Nephron (organoid): ENCODE measurements around the gene ATP5PD.
A peak's percentile ranks its signal among the peaks of the same experiment; 100 is the strongest.

Experiments
- H3K27ac Mint-ChIP-seq, 3 experiments: 2 replicates each; pipeline ENCODE4 v1.8.0; 2020; ENCODE audit warnings: mixed read lengths in 3 of 3, mild to moderate bottlenecking in 2 of 3, moderate library complexity in 1 of 3
- H3K27me3 Mint-ChIP-seq: 2 replicates; pipeline ENCODE4 v1.8.0; 2021; ENCODE audit warnings: low read depth, mild to moderate bottlenecking, moderate library complexity, mixed read lengths
- H3K36me3 Mint-ChIP-seq: 2 replicates; pipeline ENCODE4 v1.8.0; 2020; ENCODE audit warnings: low read depth, mixed read lengths
- H3K4me1 Mint-ChIP-seq: 2 replicates; pipeline ENCODE4 v1.8.0; 2020; ENCODE audit warnings: mixed read lengths
- H3K4me3 Mint-ChIP-seq, 3 experiments: 2 replicates each; pipeline ENCODE4 v1.8.0; 2020; ENCODE audit warnings: mild to moderate bottlenecking in 3 of 3, mixed read lengths in 3 of 3, moderate library complexity in 2 of 3
- H3K9me3 Mint-ChIP-seq: 2 replicates; pipeline ENCODE4 v1.8.0; 2020; ENCODE audit warnings: mixed read lengths
- CTCF ChIP-seq, 3 experiments: fragments of 200-600 bp; sonication (generic); IDR thresholded peaks; one replicate each; pipeline ENCODE4 v1.5.0; 2021; ENCODE audit warnings: antibody characterized with exemption in 3 of 3; ENCODE audit not compliant: unreplicated experiment in 3 of 3

ATP5PD gene

GRCh38 chr17:75063201-75063600, 16.4 kb upstream of the ATP5PD start:
- Mint-ChIP-seq H3K9me3 (no peaks in the 10 kb centered on the region), H3K27me3 (no peaks in the 10 kb centered on the region), H3K36me3 (peaks cover 57% of the 10 kb centered on the region), H3K27ac (no peak overlapping the region), H3K4me3 (no peak overlapping the region), H3K4me1 (peaks cover 15% of the 10 kb centered on the region)
- no peak for TF ChIP-seq CTCF (IDR thresholded peaks at IDR 0.05; ENCODE audit: unreplicated experiment in 3 of 3)

- H3K27ac Mint-ChIP-seq = no peak overlapping the region
- no peaks in the 10 kb centered on the region for H3K9me3 Mint-ChIP-seq
- no peaks in the 10 kb centered on the region for H3K27me3 Mint-ChIP-seq
- peaks cover 15% of the 10 kb centered on the region for H3K4me1 Mint-ChIP-seq
- H3K36me3 Mint-ChIP-seq = peaks cover 61% of the 10 kb centered on the region
- H3K4me3 Mint-ChIP-seq = no peak overlapping the region
- no peak for TF ChIP-seq CTCF (IDR thresholded peaks at IDR 0.05; ENCODE audit: unreplicated experiment in 3 of 3)
Observed at GRCh38 chr17:75061618-75062017, 14.8 kb upstream of the ATP5PD start.

DNA sequence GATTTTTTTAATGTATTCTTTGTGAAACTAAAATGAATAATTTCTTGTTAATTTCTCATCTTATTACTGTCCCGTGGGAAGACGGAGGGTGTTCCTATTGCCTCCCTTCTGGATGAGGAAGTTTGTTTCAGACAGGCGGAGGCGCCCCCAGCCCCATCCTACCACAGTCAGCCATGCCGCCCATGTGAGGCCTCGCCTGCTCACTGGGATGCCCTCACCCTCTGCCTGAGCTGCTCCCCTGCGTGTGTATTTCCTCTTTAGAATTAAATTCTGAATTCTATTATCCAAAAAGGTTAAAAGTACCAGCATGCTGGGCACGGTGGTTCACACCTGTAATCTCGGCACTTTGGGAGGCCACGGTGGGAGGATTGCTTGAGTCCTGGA, 14.3 kb upstream of the ATP5PD start:
- H3K4me1 Mint-ChIP-seq = peaks cover 15% of the 10 kb centered on the region
- TF ChIP-seq CTCF (IDR thresholded peaks at IDR 0.05; ENCODE audit: unreplicated experiment in 3 of 3) = no peak
- no peak overlapping the region for H3K4me3 Mint-ChIP-seq
- H3K27me3 Mint-ChIP-seq = no peaks in the 10 kb centered on the region
- H3K27ac Mint-ChIP-seq = no peak overlapping the region
- no peaks in the 10 kb centered on the region for H3K9me3 Mint-ChIP-seq
- H3K36me3 Mint-ChIP-seq = peaks cover 62% of the 10 kb centered on the region

DNA sequence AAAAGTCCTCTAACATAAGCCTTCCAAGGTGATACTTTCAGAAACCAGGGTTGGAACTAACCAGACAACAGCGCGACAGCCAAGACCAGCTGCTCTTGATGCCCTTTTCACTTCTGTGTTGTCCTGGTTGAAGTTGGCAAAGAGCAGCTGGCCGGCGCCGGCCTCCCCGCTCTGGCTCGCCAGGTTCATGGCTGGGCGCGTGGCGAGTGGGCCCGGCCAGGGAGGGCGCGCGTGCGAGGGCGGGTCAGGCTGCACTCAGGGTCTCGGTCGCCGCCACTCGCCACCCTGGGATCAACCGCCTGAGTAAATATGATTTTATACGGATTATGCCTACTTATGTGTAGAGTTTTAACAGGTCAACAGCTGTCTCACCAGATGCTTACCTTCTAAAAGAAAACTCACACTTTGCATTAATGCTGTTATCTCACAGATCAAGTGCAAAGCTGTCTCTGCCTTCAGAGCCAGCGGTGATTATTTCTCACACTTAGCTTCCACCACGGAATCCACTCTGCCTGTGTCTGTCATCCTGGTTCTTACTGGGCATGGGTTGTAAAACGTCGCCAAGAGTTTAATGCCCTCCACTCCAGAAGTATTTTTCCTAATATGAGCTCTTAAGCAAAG, 13.8 kb upstream of the ATP5PD start:
- peaks cover 15% of the 10 kb centered on the region for H3K4me1 Mint-ChIP-seq
- H3K4me3 Mint-ChIP-seq = no peak overlapping the region
- peak overlapping the region; percentile 10 to 59 (median 48) for H3K27ac Mint-ChIP-seq

GRCh38 chr17:75059369-75060345, 12.9 kb upstream of the ATP5PD start:
- TF ChIP-seq CTCF (IDR thresholded peaks at IDR 0.05; ENCODE audit: unreplicated experiment in 3 of 3) = peak; percentile 42 to 47 (median 46)
- Mint-ChIP-seq H3K4me3 (no peak overlapping the region), H3K9me3 (no peaks in the 10 kb centered on the region), H3K36me3 (peaks cover 62% of the 10 kb centered on the region), H3K4me1 (peaks cover 15% of the 10 kb centered on the region), H3K27me3 (no peaks in the 10 kb centered on the region), H3K27ac (peak overlapping the region; percentile 10 to 59 (median 48))

More for the DNA sequence above, 13.8 kb upstream of the ATP5PD start:
- peaks cover 65% of the 10 kb centered on the region for H3K36me3 Mint-ChIP-seq
- no peak for TF ChIP-seq CTCF (IDR thresholded peaks at IDR 0.05; ENCODE audit: unreplicated experiment in 3 of 3)
- no peaks in the 10 kb centered on the region for H3K27me3 Mint-ChIP-seq
- no peaks in the 10 kb centered on the region for H3K9me3 Mint-ChIP-seq
